GM12801 (cell line): ENCODE results near the gene METTL16.

Experiments used
- TF ChIP-seq, protein P1 (sequence below): IDR thresholded peaks from one replicate; pipeline ENCODE4 v1.5.1; 2011; ENCODE audit warnings: control low read depth; ENCODE audit not compliant: insufficient read length; ENCODE audit errors: extremely low read depth

Gene METTL16

GRCh38 chr17:2380226-2380922 is 131.3 kb downstream of the METTL16 start:
- TF ChIP-seq, protein P1, sequence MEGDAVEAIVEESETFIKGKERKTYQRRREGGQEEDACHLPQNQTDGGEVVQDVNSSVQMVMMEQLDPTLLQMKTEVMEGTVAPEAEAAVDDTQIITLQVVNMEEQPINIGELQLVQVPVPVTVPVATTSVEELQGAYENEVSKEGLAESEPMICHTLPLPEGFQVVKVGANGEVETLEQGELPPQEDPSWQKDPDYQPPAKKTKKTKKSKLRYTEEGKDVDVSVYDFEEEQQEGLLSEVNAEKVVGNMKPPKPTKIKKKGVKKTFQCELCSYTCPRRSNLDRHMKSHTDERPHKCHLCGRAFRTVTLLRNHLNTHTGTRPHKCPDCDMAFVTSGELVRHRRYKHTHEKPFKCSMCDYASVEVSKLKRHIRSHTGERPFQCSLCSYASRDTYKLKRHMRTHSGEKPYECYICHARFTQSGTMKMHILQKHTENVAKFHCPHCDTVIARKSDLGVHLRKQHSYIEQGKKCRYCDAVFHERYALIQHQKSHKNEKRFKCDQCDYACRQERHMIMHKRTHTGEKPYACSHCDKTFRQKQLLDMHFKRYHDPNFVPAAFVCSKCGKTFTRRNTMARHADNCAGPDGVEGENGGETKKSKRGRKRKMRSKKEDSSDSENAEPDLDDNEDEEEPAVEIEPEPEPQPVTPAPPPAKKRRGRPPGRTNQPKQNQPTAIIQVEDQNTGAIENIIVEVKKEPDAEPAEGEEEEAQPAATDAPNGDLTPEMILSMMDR = no peak

- TF ChIP-seq, protein P1 = no peak
Observed at GRCh38 chr17:2379489-2380225, 132.0 kb downstream of the METTL16 start.

DNA sequence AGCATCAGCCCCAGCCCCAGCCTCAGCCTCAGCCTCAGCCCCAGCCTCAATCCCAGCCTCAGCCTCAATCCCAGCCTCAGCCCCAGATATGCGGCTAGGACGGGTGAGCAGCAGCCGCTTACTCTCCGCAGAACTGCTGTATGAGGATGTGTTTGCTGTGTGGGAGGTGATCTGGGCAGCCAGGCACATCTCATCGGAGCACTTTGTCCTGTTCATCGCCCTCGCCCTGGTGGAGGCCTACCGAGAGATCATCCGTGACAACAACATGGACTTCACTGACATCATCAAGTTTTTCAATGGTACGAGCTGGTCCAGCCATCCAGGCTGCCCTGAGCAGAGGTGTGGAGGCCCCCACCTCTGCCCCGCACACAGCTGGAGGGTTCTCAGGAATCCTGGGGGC is 132.8 kb downstream of the METTL16 start:
- TF ChIP-seq, protein P1 = no peak

DNA sequence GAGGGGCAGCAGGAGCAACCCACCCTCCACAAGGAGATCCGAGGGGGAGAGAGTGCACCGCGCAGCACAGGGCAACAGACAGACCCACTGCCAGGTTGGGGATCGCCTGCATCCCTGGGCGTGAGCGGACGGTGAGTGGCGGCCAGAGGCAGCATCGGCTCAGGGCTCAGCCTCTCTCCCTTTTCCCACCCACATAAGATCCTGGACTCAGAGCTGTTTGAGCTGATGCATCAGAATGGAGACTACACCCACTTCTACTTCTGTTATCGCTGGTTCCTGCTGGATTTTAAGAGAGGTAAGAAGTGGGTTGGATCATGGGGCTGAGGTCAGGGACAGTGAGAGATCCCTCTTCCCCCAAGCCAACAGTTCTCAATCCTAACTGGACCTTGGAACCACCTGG is 134.0 kb downstream of the METTL16 start:
- TF ChIP-seq, protein P1 = no peak

DNA sequence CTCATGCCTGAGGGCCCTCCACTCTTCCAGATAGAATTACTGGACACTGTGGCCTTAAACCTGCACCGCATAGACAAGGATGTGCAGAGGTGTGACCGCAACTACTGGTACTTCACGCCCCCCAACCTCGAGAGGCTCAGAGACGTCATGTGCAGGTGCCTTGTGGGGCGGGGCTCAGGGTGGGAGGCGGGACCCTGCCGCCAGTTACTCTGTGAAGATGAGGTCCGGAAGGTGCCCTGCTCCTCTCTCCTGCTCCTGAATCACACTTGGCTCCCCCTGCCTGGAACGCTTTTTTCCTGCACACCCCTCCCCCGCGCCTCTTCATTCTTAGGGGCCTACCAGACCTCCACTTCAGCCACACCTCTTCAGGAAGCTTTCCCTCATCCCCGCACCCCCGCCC is 135.6 kb downstream of the METTL16 start:
- TF ChIP-seq, protein P1 = no peak

DNA sequence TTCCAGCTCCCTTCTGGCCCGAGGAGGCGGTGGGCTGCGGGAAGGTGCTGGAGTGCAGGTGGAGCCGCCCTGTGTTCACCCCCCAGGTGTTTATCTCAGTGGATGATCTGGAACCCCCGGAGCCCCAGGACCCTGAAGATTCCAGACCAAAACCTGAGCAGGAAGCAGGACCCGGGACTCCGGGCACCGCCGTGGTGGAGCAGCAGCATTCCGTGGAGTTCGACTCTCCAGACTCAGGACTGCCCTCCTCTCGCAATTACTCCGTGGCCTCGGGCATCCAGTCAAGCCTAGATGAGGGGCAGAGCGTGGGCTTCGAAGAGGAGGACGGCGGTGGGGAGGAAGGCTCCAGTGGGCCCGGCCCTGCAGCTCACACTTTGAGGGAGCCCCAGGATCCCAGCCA is 136.3 kb downstream of the METTL16 start:
- TF ChIP-seq, protein P1 = no peak

DNA sequence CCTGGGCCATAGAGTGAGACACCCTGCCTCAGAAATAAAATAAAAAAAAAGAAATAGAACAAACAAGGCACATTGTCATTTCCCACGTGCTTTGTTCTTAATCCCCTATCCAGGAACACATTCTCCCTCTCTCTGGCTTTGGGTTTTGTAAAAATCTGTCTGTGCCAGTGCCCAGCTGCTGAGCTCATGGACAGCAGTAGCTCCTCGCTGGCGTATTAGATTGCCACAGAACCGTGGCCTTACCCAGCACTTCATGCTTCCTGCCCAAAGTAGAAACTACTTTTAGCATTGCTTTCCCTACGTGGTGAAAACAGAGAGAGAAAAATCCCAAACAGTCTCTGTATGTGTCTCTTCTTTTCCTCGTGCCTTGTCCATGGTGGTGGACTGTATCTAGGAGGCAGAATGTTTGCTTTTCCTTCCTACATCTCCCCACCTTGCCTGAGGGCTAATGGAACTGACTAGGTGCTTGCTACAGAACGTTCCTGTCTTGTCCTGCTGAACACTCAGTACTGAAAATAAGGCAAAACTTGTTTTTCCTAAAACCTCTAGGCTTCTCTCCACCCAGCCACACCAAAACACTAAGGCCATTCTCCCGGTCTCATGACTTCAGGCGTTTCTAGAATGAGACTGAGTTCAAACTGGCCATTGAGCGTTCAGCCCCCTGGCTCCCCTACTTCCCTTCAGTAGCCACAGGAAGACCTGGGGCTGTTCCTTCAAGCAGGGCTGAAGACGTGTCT is 137.0 kb downstream of the METTL16 start:
- TF ChIP-seq, protein P1 = no peak
